HFFc6 (cell line): ENCODE data around the gene XCL2. TPM values are rescaled to one million over a fixed set of nuclear protein-coding genes. Genes with fewer than 3 reads are reported as not detected.
"Not testable (repeated sequence)": the region's sequence is repeated elsewhere in the genome, so short reads cannot be mapped to it uniquely, and the experiment has no call there.

ENCODE experiments used
- DNase-seq: peaks from one replicate; pipeline ENCODE4 v3.0.0-alpha.2; 2018
- H3K27ac Mint-ChIP-seq: 2 replicates; pipeline ENCODE4 v1.8.0; 2020; ENCODE audit warnings: mild to moderate bottlenecking, mixed read lengths
- H3K27me3 Mint-ChIP-seq: 2 replicates; pipeline ENCODE4 v1.8.0; 2021; ENCODE audit warnings: mild to moderate bottlenecking, moderate library complexity, mixed read lengths; ENCODE audit not compliant: insufficient read depth
- H3K36me3 Mint-ChIP-seq: 2 replicates; pipeline ENCODE4 v1.8.0; 2021; ENCODE audit warnings: low read depth, mixed read lengths
- H3K4me1 Mint-ChIP-seq: 2 replicates; pipeline ENCODE4 v1.8.0; 2020; ENCODE audit warnings: low read depth, mixed read lengths
- H3K4me3 Mint-ChIP-seq: 2 replicates; pipeline ENCODE4 v1.8.0; 2020; ENCODE audit warnings: mild to moderate bottlenecking, moderate library complexity, mixed read lengths
- H3K9me3 Mint-ChIP-seq: 2 replicates; pipeline ENCODE4 v1.8.0; 2020; ENCODE audit warnings: mild to moderate bottlenecking, mixed read lengths
- total RNA-seq, 6 experiments: library from RNA; stranded (reverse); fragmentation: NEBNext Ultra II Directional; extraction: Animal tissue kit (Norgen Biotek cat#: 25700); gene quantifications; 2 replicates in 1 of 6; 3 replicates in 5 of 6; pipeline ENCODE4 v1.2.3, GENCODE V29; 2021
- TF ChIP-seq, protein P1 (sequence below): fragments of 200-600 bp; sonication (generic); IDR thresholded peaks from 2 replicates; pipeline ENCODE4 v1.5.0; 2021; ENCODE audit warnings: antibody characterized with exemption, mild to moderate bottlenecking

The XCL2 gene
- total RNA-seq, 6 experiments from 2014 or later, result not detected

DNA sequence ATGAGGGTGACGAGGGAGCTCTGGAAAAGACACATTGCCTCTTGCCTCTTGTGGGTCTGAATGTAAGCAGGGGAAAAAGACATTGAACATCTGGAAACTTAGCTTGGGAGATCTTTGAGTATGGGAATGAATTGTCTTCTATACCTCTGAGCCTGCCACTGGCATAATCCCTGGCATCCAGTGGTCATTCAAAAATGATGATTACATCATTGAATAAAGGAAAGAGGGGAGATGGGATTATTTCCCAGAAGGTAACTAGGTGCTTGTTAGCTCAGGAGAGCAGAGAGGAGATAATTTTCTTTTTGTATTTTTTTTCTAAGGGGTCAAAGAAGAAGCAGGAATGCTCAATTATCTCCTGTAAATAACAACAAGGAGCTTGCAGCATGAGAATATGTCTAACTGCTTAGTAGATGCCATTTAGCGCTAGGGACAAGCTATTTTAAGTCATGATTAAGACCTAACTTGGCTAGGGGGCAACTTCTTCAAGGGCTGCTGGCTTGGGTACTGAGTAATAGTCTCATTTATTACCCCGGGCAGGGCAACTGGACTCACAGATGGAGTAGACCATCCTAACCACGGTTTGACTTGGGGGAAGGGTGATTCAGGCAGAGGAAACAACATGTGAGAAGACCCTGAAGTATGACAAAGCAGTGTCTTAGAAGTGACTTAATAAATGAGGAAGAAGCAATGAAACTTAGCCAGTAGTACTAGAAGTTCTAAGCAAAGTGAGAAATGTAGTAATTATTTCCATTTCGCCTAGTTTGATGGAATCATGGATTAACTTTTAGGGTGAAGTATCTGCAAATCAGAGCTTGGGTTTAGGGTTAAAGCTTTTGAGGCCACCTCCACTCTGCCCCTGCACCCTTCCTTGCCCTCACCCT is 11.0 kb upstream of the XCL2 start:
- no peaks in the 10 kb centered on the region for H3K36me3 Mint-ChIP-seq
- H3K27ac Mint-ChIP-seq, result no peak overlapping the region
- H3K9me3 Mint-ChIP-seq, result no peaks in the 10 kb centered on the region
- peaks cover 9% of the 10 kb centered on the region for H3K4me1 Mint-ChIP-seq
- H3K27me3 Mint-ChIP-seq, result peaks cover 3% of the 10 kb centered on the region
- TF ChIP-seq, protein P1, sequence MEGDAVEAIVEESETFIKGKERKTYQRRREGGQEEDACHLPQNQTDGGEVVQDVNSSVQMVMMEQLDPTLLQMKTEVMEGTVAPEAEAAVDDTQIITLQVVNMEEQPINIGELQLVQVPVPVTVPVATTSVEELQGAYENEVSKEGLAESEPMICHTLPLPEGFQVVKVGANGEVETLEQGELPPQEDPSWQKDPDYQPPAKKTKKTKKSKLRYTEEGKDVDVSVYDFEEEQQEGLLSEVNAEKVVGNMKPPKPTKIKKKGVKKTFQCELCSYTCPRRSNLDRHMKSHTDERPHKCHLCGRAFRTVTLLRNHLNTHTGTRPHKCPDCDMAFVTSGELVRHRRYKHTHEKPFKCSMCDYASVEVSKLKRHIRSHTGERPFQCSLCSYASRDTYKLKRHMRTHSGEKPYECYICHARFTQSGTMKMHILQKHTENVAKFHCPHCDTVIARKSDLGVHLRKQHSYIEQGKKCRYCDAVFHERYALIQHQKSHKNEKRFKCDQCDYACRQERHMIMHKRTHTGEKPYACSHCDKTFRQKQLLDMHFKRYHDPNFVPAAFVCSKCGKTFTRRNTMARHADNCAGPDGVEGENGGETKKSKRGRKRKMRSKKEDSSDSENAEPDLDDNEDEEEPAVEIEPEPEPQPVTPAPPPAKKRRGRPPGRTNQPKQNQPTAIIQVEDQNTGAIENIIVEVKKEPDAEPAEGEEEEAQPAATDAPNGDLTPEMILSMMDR, result no peak
- DNase-seq, result no peak
- H3K4me3 Mint-ChIP-seq, result no peak overlapping the region

DNA sequence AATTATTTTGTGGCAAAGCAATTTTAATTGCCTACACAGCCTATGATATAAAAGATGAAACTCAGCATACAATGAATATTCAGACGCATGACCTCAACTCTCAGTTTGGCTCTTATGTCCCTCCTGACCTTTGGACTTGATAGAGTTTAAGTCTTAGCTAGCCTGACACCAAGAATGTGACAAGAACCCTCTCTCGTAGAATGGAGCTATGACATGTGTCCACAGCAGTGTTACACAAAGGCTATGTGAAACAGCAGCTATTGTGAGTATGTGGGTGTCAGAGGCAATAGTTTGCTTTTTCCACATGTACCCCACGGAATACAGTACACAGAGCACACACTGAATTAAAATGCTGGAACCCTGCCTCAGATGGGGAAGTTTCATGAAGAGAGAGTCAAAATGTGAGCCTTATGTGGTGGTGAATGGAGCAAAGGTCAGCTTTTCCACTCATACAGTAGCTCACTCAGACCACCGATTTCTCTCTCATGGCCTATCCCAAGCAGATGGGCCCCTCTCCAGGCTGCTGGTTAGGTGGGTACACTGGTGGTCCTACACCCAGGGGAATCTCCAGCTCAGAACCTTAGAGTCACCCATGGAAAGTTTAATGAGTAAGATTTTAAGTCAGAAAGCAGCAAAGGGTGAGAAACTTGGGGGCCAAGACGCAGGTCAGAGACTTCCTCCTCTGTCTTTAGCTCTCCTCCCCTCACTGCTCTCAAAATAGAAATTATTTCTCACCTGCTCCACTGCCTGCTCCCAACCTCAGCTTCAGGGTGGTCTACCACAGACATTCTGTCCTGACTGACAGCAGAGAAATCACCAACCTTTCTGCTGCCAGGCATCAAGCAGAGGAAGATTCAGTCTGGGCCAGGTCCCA is 10.1 kb upstream of the XCL2 start:
- Mint-ChIP-seq H3K4me3 (no peak overlapping the region), H3K36me3 (no peaks in the 10 kb centered on the region), H3K27ac (no peak overlapping the region), H3K27me3 (peaks cover 5% of the 10 kb centered on the region), H3K4me1 (peaks cover 9% of the 10 kb centered on the region), H3K9me3 (peaks cover 3% of the 10 kb centered on the region; the same call in 1 of the 2 replicates)
- DNase-seq, result no peak
- TF ChIP-seq, protein P1, result no peak

DNA sequence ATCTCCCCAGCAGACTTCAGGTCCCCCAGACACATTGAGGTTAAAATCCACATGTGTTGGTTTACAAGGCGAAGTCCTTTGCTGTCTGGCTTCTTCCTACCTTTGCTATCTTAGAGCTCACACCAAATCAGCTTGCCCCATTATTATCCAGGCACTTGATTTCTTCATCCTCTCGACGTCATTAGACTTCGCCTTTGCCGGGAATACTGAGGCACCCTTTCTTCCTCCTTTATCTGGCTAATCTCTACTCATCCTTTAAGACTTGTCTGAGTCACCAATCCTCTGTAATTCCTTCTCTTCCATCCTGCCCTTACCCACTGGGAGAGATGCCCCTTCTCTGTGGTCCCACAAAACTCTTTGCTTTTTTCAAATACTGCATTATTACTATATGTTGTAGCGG is 9.2 kb upstream of the XCL2 start:
- Mint-ChIP-seq H3K9me3 (peaks cover 7% of the 10 kb centered on the region; the same call in 1 of the 2 replicates), H3K27ac (no peak overlapping the region)
- TF ChIP-seq, protein P1, result no peak

DNA sequence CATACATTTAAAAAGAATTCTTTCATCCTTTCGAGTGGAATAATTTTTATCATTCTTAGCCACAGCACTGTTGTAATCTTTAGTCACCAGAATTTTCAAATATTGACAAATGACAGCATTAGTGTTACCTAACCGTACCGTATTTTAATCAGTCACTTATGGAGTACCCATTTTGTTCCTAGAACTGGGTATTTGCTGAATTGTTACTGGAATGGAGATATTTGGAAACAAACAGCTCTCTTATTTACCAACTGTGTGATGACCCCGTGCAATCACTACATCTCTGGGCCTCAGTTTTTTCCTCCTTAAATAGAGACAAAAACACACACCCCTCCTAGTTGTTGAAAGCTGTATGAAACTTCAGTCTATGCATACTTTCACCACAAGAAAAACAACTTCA is 7.9 kb upstream of the XCL2 start:
- TF ChIP-seq, protein P1, result no peak
- no peak for DNase-seq
- Mint-ChIP-seq H3K4me3 (no peak overlapping the region), H3K27ac (no peak overlapping the region), H3K27me3 (peaks cover 7% of the 10 kb centered on the region), H3K36me3 (no peaks in the 10 kb centered on the region), H3K9me3 (peaks cover 7% of the 10 kb centered on the region; the same call in 1 of the 2 replicates), H3K4me1 (no peaks in the 10 kb centered on the region; the same call in 1 of the 2 replicates)

More for the DNA sequence above, 9.2 kb upstream of the XCL2 start:
- Mint-ChIP-seq H3K4me3 (no peak overlapping the region), H3K27me3 (peaks cover 8% of the 10 kb centered on the region), H3K36me3 (no peaks in the 10 kb centered on the region), H3K4me1 (peaks cover 9% of the 10 kb centered on the region)
- DNase-seq, result no peak

DNA sequence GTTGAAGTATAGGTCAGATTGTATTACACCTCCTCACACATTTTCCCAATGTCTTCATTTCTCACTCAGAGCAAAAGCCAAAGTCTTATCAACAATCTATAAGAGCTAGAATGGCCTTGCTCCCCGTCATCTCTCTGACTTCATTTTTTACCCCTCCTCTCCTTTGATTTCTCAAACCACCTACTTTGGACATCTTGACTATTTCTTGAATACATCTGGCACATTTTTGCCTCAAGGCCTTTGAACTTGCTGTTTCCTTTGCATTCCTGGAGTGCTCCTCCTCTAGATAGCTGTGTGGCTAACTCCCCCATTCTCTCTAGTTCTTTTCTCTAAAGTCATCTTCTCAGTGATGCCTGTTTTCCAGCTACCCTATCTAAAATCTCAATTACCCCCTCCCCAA is 7.2 kb upstream of the XCL2 start:
- Mint-ChIP-seq H3K27ac (no peak overlapping the region), H3K9me3 (peaks cover 7% of the 10 kb centered on the region; the same call in 1 of the 2 replicates), H3K36me3 (no peaks in the 10 kb centered on the region), H3K27me3 (peaks cover 7% of the 10 kb centered on the region), H3K4me3 (no peak overlapping the region), H3K4me1 (no peaks in the 10 kb centered on the region; the same call in 1 of the 2 replicates)
- DNase-seq, result no peak
- TF ChIP-seq, protein P1, result no peak

DNA sequence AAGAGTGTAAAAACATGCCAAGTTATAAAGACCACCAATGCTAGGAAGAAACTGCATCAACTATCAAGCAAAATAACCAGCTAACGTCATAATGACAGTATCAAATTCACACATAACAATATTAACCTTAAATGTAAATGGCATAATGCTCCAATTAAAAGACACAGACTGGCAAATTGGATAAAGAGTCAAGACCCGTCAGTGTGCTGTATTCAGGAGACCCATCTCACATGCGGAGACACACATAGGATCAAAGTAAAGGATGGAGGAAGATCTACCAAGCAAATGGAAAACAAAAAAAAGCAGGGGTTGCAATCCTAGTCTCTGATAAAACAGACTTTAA is 2.7 kb upstream of the XCL2 start:
- not testable (repeated sequence) for H3K36me3 Mint-ChIP-seq, H3K9me3 Mint-ChIP-seq, H3K27ac Mint-ChIP-seq, H3K4me1 Mint-ChIP-seq, H3K4me3 Mint-ChIP-seq, DNase-seq, H3K27me3 Mint-ChIP-seq
